NT2/D1 (cell line): ENCODE results near the gene FHL3.

Experiments
- SUZ12 ChIP-seq: IDR thresholded peaks from 2 replicates; pipeline ENCODE4 v1.6.1; 2011; ENCODE audit not compliant: insufficient read length, insufficient read depth; ENCODE audit errors: extremely low read depth
- YY1 ChIP-seq: IDR thresholded peaks from 2 replicates; pipeline ENCODE4 v1.6.1; 2011; ENCODE audit not compliant: insufficient read length, insufficient read depth
- ZNF274 ChIP-seq: IDR thresholded peaks from 2 replicates; pipeline ENCODE4 v1.6.1; 2011; ENCODE audit warnings: mild to moderate bottlenecking, low read depth, low read length

GRCh38 chr1:38018864-38019343 lies 13.6 kb upstream of the FHL3 start:
- TF ChIP-seq YY1 (no peak), ZNF274 (no peak), SUZ12 (no peak)
